HEK293 (cell line): Measurements from ENCODE around the gene PTH2.

ENCODE experiments used
- CTCF ChIA-PET: fragments of 350-600 bp; formaldehyde crosslinking; extraction: SDS; loops from one replicate; lab custom pipeline; 2021; ENCODE audit warnings: antibody characterized with exemption; lab: Yijun Ruan, JAX
- POLR2A ChIA-PET: fragments of 300-600 bp; formaldehyde crosslinking; extraction: SDS; loops from one replicate; lab custom pipeline; 2020; ENCODE audit warnings: antibody characterized with exemption, inconsistent platforms; lab: Yijun Ruan, JAX
- H3K27ac ChIP-seq: fragments of 200-500 bp; sonication (Bioruptor generic); 2 replicates; pipeline ENCODE4 v1.5.1; 2014; ENCODE audit warnings: low read depth, low read length, control low read depth, inconsistent platforms; ENCODE audit errors: extremely low read depth
- H3K36me3 ChIP-seq, 2 experiments: fragments of 200-500 bp in 1 of 2; sonication (Bioruptor generic) in 1 of 2; 1 replicate in 1 of 2; 2 replicates in 1 of 2; pipeline ENCODE4 v1.5.1; 2014 to 2017; ENCODE audit warnings: inconsistent platforms in 2 of 2, low read length in 2 of 2; ENCODE audit not compliant: control insufficient read depth in 2 of 2, insufficient read depth in 1 of 2
- H3K4me1 ChIP-seq: fragments of 200-500 bp; sonication (Bioruptor generic); 2 replicates; pipeline ENCODE4 v1.5.1; 2014; ENCODE audit warnings: mild to moderate bottlenecking, low read length, inconsistent platforms; ENCODE audit not compliant: control insufficient read depth, insufficient read depth
- H3K4me3 ChIP-seq: 2 replicates; pipeline ENCODE4 v1.5.1; 2011; ENCODE audit warnings: low read depth, mild to moderate bottlenecking, control low read depth, low read length, moderate library complexity
- H3K9me3 ChIP-seq: fragments of 200-500 bp; sonication (Bioruptor generic); 2 replicates; pipeline ENCODE4 v1.5.1; 2014; ENCODE audit warnings: low read depth, low read length, inconsistent platforms; ENCODE audit not compliant: control insufficient read depth, insufficient read depth
- EGR2 ChIP-seq: fragments of 450-650 bp; formaldehyde crosslinking; IDR thresholded peaks from 2 replicates; pipeline ENCODE4 v1.5.1; 2016; ENCODE audit warnings: low read depth, missing biosample characterization, missing genetic modification characterization
- GFI1B ChIP-seq: fragments of 450-650 bp; formaldehyde crosslinking; IDR thresholded peaks from 2 replicates; pipeline ENCODE4 v1.5.1; 2016; ENCODE audit warnings: missing biosample characterization, missing genetic modification characterization
- KLF1 ChIP-seq: fragments of 450-650 bp; formaldehyde crosslinking; IDR thresholded peaks from 2 replicates; pipeline ENCODE4 v1.5.1; 2016; ENCODE audit warnings: missing biosample characterization, missing genetic modification characterization
- KLF16 ChIP-seq: fragments of 450-650 bp; formaldehyde crosslinking; IDR thresholded peaks from 2 replicates; pipeline ENCODE4 v1.5.1; 2017; ENCODE audit warnings: missing biosample characterization, missing genetic modification characterization
- KLF9 ChIP-seq: fragments of 450-650 bp; formaldehyde crosslinking; IDR thresholded peaks from 2 replicates; pipeline ENCODE4 v1.5.1; 2016; ENCODE audit warnings: missing biosample characterization, missing genetic modification characterization, low read depth
- MZF1 ChIP-seq: fragments of 450-650 bp; formaldehyde crosslinking; IDR thresholded peaks from 2 replicates; pipeline ENCODE4 v1.5.1; 2017; ENCODE audit warnings: missing biosample characterization, missing genetic modification characterization, borderline replicate concordance
- SP2 ChIP-seq: fragments of 450-650 bp; formaldehyde crosslinking; IDR thresholded peaks from 2 replicates; pipeline ENCODE4 v1.5.1; 2016; ENCODE audit warnings: missing biosample characterization, missing genetic modification characterization
- SP3 ChIP-seq: fragments of 450-650 bp; formaldehyde crosslinking; IDR thresholded peaks from 2 replicates; pipeline ENCODE4 v1.5.1; 2016; ENCODE audit warnings: missing biosample characterization, missing genetic modification characterization
- WT1 ChIP-seq: fragments of 450-650 bp; formaldehyde crosslinking; IDR thresholded peaks from 2 replicates; pipeline ENCODE4 v1.5.1; 2016; ENCODE audit warnings: missing biosample characterization, missing genetic modification characterization
- YY2 ChIP-seq: fragments of 450-650 bp; formaldehyde crosslinking; IDR thresholded peaks from 2 replicates; pipeline ENCODE4 v1.5.1; 2016; ENCODE audit warnings: missing biosample characterization, missing genetic modification characterization
- ZBTB48 ChIP-seq: fragments of 450-650 bp; formaldehyde crosslinking; IDR thresholded peaks from 2 replicates; pipeline ENCODE4 v1.5.1; 2016; ENCODE audit warnings: missing biosample characterization, missing genetic modification characterization
- ZFHX2 ChIP-seq: fragments of 450-650 bp; formaldehyde crosslinking; conservative IDR thresholded peaks from 2 replicates; pipeline ENCODE4 v1.5.1; 2016; ENCODE audit warnings: missing biosample characterization, missing genetic modification characterization
- ZNF112 ChIP-seq: fragments of 450-650 bp; formaldehyde crosslinking; IDR thresholded peaks from 2 replicates; pipeline ENCODE4 v1.5.0; 2017; ENCODE audit warnings: missing biosample characterization, missing genetic modification characterization
- ZNF184 ChIP-seq: fragments of 450-650 bp; IDR thresholded peaks from 2 replicates; pipeline ENCODE4 v1.5.1; 2018; ENCODE audit warnings: missing biosample characterization, mild to moderate bottlenecking, missing genetic modification characterization
- ZNF24 ChIP-seq: fragments of 450-650 bp; formaldehyde crosslinking; IDR thresholded peaks from 2 replicates; pipeline ENCODE4 v1.5.1; 2016; ENCODE audit warnings: missing biosample characterization, missing genetic modification characterization
- ZNF335 ChIP-seq: fragments of 450-650 bp; formaldehyde crosslinking; conservative IDR thresholded peaks from 2 replicates; pipeline ENCODE4 v1.5.1; 2016; ENCODE audit warnings: missing biosample characterization, missing genetic modification characterization
- ZNF473 ChIP-seq: fragments of 450-650 bp; formaldehyde crosslinking; IDR thresholded peaks from 2 replicates; pipeline ENCODE4 v1.5.1; 2017; ENCODE audit warnings: missing biosample characterization, missing genetic modification characterization
- ZNF544 ChIP-seq: fragments of 450-650 bp; formaldehyde crosslinking; IDR thresholded peaks from 2 replicates; pipeline ENCODE4 v1.5.0; 2017; ENCODE audit warnings: missing biosample characterization, missing genetic modification characterization
- ZNF548 ChIP-seq: fragments of 450-650 bp; formaldehyde crosslinking; IDR thresholded peaks from 2 replicates; pipeline ENCODE4 v1.5.1; 2016; ENCODE audit warnings: missing biosample characterization, missing genetic modification characterization
- TF ChIP-seq, protein P1 (sequence below): fragments of 450-650 bp; formaldehyde crosslinking; conservative IDR thresholded peaks from 2 replicates; pipeline ENCODE4 v1.5.1; 2016; ENCODE audit warnings: low read depth, missing biosample characterization, missing genetic modification characterization
- TF ChIP-seq, protein P2 (sequence below): fragments of 450-650 bp; formaldehyde crosslinking; IDR thresholded peaks from 2 replicates; pipeline ENCODE4 v1.5.0; 2017; ENCODE audit warnings: missing biosample characterization, missing genetic modification characterization, borderline replicate concordance
- TF ChIP-seq, protein P3 (sequence below): fragments of 450-650 bp; formaldehyde crosslinking; IDR thresholded peaks from 2 replicates; pipeline ENCODE4 v1.5.1; 2016; ENCODE audit warnings: missing biosample characterization, missing genetic modification characterization
- TF ChIP-seq, protein P4 (sequence below): fragments of 450-650 bp; formaldehyde crosslinking; IDR thresholded peaks from 2 replicates; pipeline ENCODE4; 2016; ENCODE audit warnings: missing biosample characterization, missing genetic modification characterization
- TF ChIP-seq, protein P5 (sequence below): fragments of 450-650 bp; formaldehyde crosslinking; IDR thresholded peaks from 2 replicates; pipeline ENCODE4 v1.5.1; 2016; ENCODE audit warnings: missing biosample characterization, missing genetic modification characterization

The PTH2 gene

DNA sequence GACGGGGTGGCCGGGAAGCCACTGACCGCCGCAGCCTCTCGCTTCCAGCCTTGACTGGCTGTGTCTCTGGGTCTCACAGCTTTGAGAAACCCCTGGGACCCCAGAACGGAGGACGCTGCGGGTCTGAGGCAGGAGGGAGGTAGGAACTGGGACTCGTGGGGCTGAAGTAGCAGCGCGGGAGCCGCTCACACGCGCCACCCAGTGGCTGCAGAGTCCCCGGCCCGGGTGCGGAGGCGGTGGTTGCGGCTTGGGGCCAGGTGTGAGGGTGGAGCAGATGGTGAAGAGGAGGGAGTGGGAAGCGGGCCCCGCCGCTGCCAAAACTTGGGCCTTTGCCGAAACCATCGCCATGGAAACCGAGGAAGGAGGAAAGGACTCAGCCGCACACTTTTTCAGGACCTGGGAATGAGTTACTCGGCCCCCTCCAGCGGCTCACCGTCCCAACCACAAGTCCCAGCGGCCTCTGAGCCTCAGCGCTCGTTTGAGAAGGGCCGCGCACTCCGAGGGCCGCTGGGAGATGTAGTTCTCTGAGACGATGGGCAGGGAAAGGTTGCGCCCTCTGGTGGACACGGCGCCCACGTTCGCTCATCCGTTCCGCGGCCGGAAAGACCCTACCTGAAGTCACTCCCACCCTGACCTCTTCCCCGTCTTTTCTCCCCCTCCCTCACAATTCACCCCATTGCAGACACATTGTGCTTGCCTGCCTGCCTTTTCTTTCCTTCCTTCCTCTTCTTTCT, 20.3 kb upstream of the PTH2 start (continued):
- TF ChIP-seq, protein P1, sequence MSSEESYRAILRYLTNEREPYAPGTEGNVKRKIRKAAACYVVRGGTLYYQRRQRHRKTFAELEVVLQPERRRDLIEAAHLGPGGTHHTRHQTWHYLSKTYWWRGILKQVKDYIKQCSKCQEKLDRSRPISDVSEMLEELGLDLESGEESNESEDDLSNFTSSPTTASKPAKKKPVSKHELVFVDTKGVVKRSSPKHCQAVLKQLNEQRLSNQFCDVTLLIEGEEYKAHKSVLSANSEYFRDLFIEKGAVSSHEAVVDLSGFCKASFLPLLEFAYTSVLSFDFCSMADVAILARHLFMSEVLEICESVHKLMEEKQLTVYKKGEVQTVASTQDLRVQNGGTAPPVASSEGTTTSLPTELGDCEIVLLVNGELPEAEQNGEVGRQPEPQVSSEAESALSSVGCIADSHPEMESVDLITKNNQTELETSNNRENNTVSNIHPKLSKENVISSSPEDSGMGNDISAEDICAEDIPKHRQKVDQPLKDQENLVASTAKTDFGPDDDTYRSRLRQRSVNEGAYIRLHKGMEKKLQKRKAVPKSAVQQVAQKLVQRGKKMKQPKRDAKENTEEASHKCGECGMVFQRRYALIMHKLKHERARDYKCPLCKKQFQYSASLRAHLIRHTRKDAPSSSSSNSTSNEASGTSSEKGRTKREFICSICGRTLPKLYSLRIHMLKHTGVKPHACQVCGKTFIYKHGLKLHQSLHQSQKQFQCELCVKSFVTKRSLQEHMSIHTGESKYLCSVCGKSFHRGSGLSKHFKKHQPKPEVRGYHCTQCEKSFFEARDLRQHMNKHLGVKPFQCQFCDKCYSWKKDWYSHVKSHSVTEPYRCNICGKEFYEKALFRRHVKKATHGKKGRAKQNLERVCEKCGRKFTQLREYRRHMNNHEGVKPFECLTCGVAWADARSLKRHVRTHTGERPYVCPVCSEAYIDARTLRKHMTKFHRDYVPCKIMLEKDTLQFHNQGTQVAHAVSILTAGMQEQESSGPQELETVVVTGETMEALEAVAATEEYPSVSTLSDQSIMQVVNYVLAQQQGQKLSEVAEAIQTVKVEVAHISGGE (tag by site-specific recombination) = peak; percentile 88
- TF ChIP-seq, protein P2, sequence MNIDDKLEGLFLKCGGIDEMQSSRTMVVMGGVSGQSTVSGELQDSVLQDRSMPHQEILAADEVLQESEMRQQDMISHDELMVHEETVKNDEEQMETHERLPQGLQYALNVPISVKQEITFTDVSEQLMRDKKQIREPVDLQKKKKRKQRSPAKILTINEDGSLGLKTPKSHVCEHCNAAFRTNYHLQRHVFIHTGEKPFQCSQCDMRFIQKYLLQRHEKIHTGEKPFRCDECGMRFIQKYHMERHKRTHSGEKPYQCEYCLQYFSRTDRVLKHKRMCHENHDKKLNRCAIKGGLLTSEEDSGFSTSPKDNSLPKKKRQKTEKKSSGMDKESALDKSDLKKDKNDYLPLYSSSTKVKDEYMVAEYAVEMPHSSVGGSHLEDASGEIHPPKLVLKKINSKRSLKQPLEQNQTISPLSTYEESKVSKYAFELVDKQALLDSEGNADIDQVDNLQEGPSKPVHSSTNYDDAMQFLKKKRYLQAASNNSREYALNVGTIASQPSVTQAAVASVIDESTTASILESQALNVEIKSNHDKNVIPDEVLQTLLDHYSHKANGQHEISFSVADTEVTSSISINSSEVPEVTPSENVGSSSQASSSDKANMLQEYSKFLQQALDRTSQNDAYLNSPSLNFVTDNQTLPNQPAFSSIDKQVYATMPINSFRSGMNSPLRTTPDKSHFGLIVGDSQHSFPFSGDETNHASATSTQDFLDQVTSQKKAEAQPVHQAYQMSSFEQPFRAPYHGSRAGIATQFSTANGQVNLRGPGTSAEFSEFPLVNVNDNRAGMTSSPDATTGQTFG (tag by site-specific recombination) = 0 out of 2 replicates have a peak, but pooled peaks have one; percentile 9
- TF ChIP-seq KLF16 (tag by site-specific recombination) = peak; percentile 56
- peak; percentile 96 for TF ChIP-seq ZNF335 (tag by site-specific recombination)
- TF ChIP-seq ZBTB48 = 0 out of 2 replicates have a peak, but pooled peaks have one; percentile 19
- TF ChIP-seq GFI1B (tag by site-specific recombination) = no peak
- TF ChIP-seq, protein P3, sequence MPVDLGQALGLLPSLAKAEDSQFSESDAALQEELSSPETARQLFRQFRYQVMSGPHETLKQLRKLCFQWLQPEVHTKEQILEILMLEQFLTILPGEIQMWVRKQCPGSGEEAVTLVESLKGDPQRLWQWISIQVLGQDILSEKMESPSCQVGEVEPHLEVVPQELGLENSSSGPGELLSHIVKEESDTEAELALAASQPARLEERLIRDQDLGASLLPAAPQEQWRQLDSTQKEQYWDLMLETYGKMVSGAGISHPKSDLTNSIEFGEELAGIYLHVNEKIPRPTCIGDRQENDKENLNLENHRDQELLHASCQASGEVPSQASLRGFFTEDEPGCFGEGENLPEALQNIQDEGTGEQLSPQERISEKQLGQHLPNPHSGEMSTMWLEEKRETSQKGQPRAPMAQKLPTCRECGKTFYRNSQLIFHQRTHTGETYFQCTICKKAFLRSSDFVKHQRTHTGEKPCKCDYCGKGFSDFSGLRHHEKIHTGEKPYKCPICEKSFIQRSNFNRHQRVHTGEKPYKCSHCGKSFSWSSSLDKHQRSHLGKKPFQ (tag by site-specific recombination) = peak; percentile 85
- TF ChIP-seq ZNF548 (tag by site-specific recombination) = peak; percentile 50; the same call in 1 of the 2 replicates
- TF ChIP-seq WT1 = peak; percentile 7; the same call in 1 of the 2 replicates
- TF ChIP-seq, protein P4, sequence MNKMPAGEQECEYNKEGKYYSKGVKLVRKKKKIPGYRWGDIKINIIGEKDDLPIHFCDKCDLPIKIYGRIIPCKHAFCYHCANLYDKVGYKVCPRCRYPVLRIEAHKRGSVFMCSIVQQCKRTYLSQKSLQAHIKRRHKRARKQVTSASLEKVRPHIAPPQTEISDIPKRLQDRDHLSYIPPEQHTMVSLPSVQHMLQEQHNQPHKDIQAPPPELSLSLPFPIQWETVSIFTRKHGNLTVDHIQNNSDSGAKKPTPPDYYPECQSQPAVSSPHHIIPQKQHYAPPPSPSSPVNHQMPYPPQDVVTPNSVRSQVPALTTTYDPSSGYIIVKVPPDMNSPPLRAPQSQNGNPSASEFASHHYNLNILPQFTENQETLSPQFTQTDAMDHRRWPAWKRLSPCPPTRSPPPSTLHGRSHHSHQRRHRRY (tag by site-specific recombination) = no peak
- TF ChIP-seq, all 188 proteins: peak for 74

DNA sequence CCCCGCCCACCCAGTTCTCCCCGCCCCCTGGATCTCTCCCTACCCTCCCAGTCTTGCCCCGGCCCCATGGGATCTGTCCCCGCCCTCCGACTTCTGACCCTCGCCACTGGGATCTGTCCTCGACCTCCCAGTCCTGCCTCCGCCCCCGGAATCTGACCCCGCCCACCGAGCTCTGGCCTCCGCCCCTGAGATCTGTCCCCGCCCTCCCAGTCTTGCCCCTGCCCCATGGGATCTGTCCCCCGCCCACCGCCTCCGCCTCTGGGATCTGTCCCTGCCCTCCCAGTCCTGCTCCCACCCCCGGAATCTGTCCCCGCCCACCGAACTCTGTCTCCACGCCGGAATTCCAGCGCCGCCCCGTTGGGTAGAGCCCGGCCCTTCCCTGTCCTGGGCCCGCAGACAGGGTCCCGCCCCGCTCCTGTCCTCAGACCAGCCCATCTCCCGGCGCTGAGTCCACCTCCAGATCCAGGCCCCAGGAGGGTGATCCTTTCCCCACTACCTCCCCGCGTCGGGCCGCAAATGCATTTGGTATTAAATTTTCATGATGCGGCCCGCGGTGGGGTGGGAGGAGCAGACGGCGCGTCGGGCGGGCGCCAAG, 19.6 kb upstream of the PTH2 start:
- ChIA-PET CTCF (interaction anchor here (0.7 to 2.3 kb wide), 20 partner anchors 9 to 915 kb away, joined by 3 to 59 read pairs (median 3); partner anchors contain the start of genes GFY and PIH1D1), POLR2A (interaction anchor here (0.6 to 2.3 kb wide), 10 partner anchors 9 to 80 kb away, joined by 3 to 28 read pairs (median 3); partner anchors contain the start of genes ALDH16A1, PIH1D1 and TEAD2)
- H3K36me3 ChIP-seq = peaks cover 0 to 16% of the 10 kb centered on the region in 2 experiments; a peak in 2 of 3 replicates
- peak overlapping the region; percentile 60 for H3K4me3 ChIP-seq
- no peaks in the 10 kb centered on the region for H3K9me3 ChIP-seq
- H3K4me1 ChIP-seq = peaks cover 7% of the 10 kb centered on the region
- H3K27ac ChIP-seq = peak overlapping the region; percentile 50
- TF ChIP-seq ZNF473 (tag by site-specific recombination) (no peak), ZNF335 (tag by site-specific recombination) (peak; percentile 91; the same call in 1 of the 2 replicates), ZNF112 (no peak), MZF1 (no peak), ZNF24 (tag by site-specific recombination) (no peak), SP2 (tag by site-specific recombination) (peak; percentile 67), KLF9 (peak; percentile 81), ZNF184 (tag by site-specific recombination) (no peak), KLF1 (peak; percentile 90), EGR2 (tag by site-specific recombination) (peak; percentile 45), ZFHX2 (tag by site-specific recombination) (peak; percentile 36), ZNF544 (no peak), YY2 (tag by site-specific recombination) (no peak), SP3 (tag by site-specific recombination) (peak; percentile 89), ZBTB48 (no peak)
- TF ChIP-seq, protein P5, sequence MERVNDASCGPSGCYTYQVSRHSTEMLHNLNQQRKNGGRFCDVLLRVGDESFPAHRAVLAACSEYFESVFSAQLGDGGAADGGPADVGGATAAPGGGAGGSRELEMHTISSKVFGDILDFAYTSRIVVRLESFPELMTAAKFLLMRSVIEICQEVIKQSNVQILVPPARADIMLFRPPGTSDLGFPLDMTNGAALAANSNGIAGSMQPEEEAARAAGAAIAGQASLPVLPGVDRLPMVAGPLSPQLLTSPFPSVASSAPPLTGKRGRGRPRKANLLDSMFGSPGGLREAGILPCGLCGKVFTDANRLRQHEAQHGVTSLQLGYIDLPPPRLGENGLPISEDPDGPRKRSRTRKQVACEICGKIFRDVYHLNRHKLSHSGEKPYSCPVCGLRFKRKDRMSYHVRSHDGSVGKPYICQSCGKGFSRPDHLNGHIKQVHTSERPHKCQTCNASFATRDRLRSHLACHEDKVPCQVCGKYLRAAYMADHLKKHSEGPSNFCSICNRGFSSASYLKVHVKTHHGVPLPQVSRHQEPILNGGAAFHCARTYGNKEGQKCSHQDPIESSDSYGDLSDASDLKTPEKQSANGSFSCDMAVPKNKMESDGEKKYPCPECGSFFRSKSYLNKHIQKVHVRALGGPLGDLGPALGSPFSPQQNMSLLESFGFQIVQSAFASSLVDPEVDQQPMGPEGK (tag by site-specific recombination) = 0 out of 2 replicates have a peak, but pooled peaks have one; percentile 4
